ENCODE measurements around the gene TOPORS. TPM values are rescaled to one million over a fixed set of nuclear protein-coding genes. Genes with fewer than 3 reads are reported as not detected.
A peak's percentile ranks its signal among the peaks of the same experiment; 100 is the strongest.

Gene TOPORS
- polyA plus RNA-seq, 3 donors = 5.9 to 12.9 (median 9.2) TPM

DNA sequence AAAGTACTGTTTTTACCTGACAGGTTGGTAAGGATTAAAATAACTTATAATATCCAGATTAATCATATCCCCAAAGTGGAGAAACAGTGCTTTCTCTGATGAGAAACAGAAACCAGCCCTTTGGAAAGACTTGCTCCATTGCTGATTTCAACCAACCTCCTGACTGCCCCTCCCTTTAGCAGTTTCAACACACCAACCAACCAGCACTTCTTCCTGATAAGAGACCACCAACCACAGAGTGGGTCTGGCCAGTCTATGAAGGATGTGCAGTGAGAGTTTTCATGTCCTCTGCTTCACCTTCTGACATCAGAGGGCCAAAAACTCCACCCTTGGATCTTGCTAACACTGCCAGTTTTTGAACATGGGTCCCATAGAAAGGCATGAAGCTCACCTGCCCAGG lies 54.5 kb downstream of the TOPORS start:
- H3K9me3 ChIP-seq (replicated peaks in 1 of 2; ENCODE audit: control insufficient read depth in 1 of 2, insufficient read depth in 1 of 2, low read length in 2 of 2) = no peaks in the 10 kb centered on the region
- peaks cover 0 to 2% (median under 1%) of the 10 kb centered on the region in 3 donors for H3K27me3 Mint-ChIP-seq (ENCODE audit: low read depth in 3 of 3)
- intact Hi-C loops (cut with micrococcal nuclease) = no loop called here
- no peaks in the 10 kb centered on the region for H3K4me1 Mint-ChIP-seq
- H3K27ac ChIP-seq (ENCODE audit: low read depth in 1 of 2, low read length in 2 of 2) = no peak overlapping the region
- peak overlapping the region in 1 of 7 donors; percentile 58 for H3K27ac Mint-ChIP-seq
- H2AFZ ChIP-seq (ENCODE audit: insufficient read depth, low read depth, low read length, poor library complexity, severe bottlenecking) = no peak overlapping the region
- H3K4me2 ChIP-seq (replicated peaks; ENCODE audit: extremely low read depth, low read length, poor library complexity, severe bottlenecking) = no peak overlapping the region
- H3K4me3 ChIP-seq (replicated peaks in 1 of 3; ENCODE audit: low read depth in 2 of 3, low read length in 3 of 3) = no peak overlapping the region
- TF ChIP-seq CTCF (IDR thresholded peaks at IDR 0.05) = no peak
- no peaks in the 10 kb centered on the region for H3K27me3 ChIP-seq (ENCODE audit: control insufficient read depth in 2 of 2, insufficient read depth in 2 of 2, low read length in 2 of 2)
- peaks cover 0 to 4% (median 2%) of the 10 kb centered on the region in 7 donors for H3K9me3 Mint-ChIP-seq
- H3K79me2 ChIP-seq (ENCODE audit: insufficient read depth, low read length) = no peaks in the 10 kb centered on the region
- no peak overlapping the region for H3K9ac ChIP-seq (ENCODE audit: insufficient read depth, low read length, poor library complexity, severe bottlenecking)
- no peak overlapping the region for H3K4me3 Mint-ChIP-seq
- H3K36me3 ChIP-seq (replicated peaks in 1 of 2; ENCODE audit: control insufficient read depth in 1 of 2, insufficient read depth in 2 of 2, low read length in 2 of 2) = peaks cover 34 to 66% of the 10 kb centered on the region in 2 donors
- peaks cover 57 to 68% of the 10 kb centered on the region in 2 donors for H3K36me3 Mint-ChIP-seq
- DNase-seq = no peak
- H3K4me1 ChIP-seq (ENCODE audit: control insufficient read depth in 1 of 2, insufficient read depth in 2 of 2, low read length in 2 of 2) = no peaks in the 10 kb centered on the region
- peaks cover 19% of the 10 kb centered on the region for H4K20me1 ChIP-seq (ENCODE audit: insufficient read depth, low read length)

DNA sequence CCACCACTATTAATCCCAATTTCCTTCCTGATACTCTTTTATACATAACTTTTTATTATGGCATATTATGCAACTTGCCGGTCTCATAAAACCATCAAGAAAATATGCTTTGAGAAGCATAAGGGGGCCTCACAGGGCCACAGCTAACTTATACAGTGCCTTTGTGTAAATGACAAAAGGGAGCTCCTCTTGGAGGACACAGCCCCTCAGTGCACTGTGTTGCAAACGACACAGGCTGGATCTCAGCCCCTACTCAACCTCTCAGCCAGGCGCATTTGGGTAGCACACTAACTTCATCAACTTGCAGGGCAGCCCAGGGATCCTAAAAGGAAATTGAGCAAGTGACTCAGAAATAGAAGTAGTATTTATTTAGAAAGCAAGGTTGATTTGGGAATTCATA lies 61.8 kb downstream of the TOPORS start:
- H3K4me1 ChIP-seq (ENCODE audit: control insufficient read depth in 1 of 2, insufficient read depth in 2 of 2, low read length in 2 of 2) = no peaks in the 10 kb centered on the region
- intact Hi-C loops (cut with micrococcal nuclease) = no loop called here
- H3K4me1 Mint-ChIP-seq = peaks cover 4% of the 10 kb centered on the region
- no peak overlapping the region for H3K4me3 ChIP-seq (replicated peaks in 1 of 3; ENCODE audit: low read depth in 2 of 3, low read length in 3 of 3)
- no peak for DNase-seq
- H3K9me3 ChIP-seq (replicated peaks in 1 of 2; ENCODE audit: control insufficient read depth in 1 of 2, insufficient read depth in 1 of 2, low read length in 2 of 2) = no peaks in the 10 kb centered on the region
- peaks cover 46 to 89% of the 10 kb centered on the region in 2 donors for H3K36me3 ChIP-seq (replicated peaks in 1 of 2; ENCODE audit: control insufficient read depth in 1 of 2, insufficient read depth in 2 of 2, low read length in 2 of 2)
- peaks cover 0 to under 1% (median 0%) of the 10 kb centered on the region in 7 donors for H3K9me3 Mint-ChIP-seq
- no peak overlapping the region for H2AFZ ChIP-seq (ENCODE audit: insufficient read depth, low read depth, low read length, poor library complexity, severe bottlenecking)
- no peaks in the 10 kb centered on the region for H3K79me2 ChIP-seq (ENCODE audit: insufficient read depth, low read length)
- no peak overlapping the region for H3K27ac ChIP-seq (ENCODE audit: low read depth in 1 of 2, low read length in 2 of 2)
- H4K20me1 ChIP-seq (ENCODE audit: insufficient read depth, low read length) = no peaks in the 10 kb centered on the region
- peaks cover 70 to 71% of the 10 kb centered on the region in 2 donors for H3K36me3 Mint-ChIP-seq
- peaks cover 0 to 3% (median 0%) of the 10 kb centered on the region in 3 donors for H3K27me3 Mint-ChIP-seq (ENCODE audit: low read depth in 3 of 3)
- H3K4me2 ChIP-seq (replicated peaks; ENCODE audit: extremely low read depth, low read length, poor library complexity, severe bottlenecking) = no peak overlapping the region
- no CpG with 5 or more reads among the region's 3 CpGs for WGBS (ENCODE audit: insufficient coverage)
- no peak overlapping the region for H3K4me3 Mint-ChIP-seq
- H3K27me3 ChIP-seq (ENCODE audit: control insufficient read depth in 2 of 2, insufficient read depth in 2 of 2, low read length in 2 of 2) = no peaks in the 10 kb centered on the region
- peak overlapping the region in 3 of 7 donors; percentile 22 to 79 (median 73) for H3K27ac Mint-ChIP-seq
- TF ChIP-seq CTCF (IDR thresholded peaks at IDR 0.05) = no peak
- H3K9ac ChIP-seq (ENCODE audit: insufficient read depth, low read length, poor library complexity, severe bottlenecking) = no peak overlapping the region

Other genes with a start within 250 kb of the TOPORS start
- 10 to 100 TPM in 2 of 3 donors, 1 to 10 TPM in 1; 2.9 to 12.5 (median 10.5) TPM for gene ACO1, start 167.9 kb downstream of the TOPORS start, polyA plus RNA-seq
- 10 to 100 TPM in 1 of 3 donors, 1 to 10 TPM in 2; 7.6 to 14.3 (median 8.9) TPM for gene RIGI, start 26.4 kb downstream of the TOPORS start, polyA plus RNA-seq
- gene SMIM27, start 259 bp downstream of the TOPORS start, polyA plus RNA-seq = 10 to 100 TPM in 2 of 3 donors, 1 to 10 TPM in 1; 3.4 to 29.5 (median 27.9) TPM
- gene NDUFB6, start 20.6 kb upstream of the TOPORS start, polyA plus RNA-seq = 10 to 100 TPM; 16.2 to 88.2 (median 77.6) TPM
- under 1 TPM in 1 of 3 donors, not detected in 2; 0.01 TPM for gene TAF1L, start 83.1 kb upstream of the TOPORS start, polyA plus RNA-seq
- not detected for gene TMEM215, start 231.0 kb upstream of the TOPORS start, polyA plus RNA-seq